ENCODE data around the gene CRADD. TPM values are rescaled to one million over a fixed set of nuclear protein-coding genes. Genes with fewer than 3 reads are reported as not detected.

Gene CRADD
- total and polyA plus RNA-seq, 10 of the 15 experiments (the other 5 are each of a cell fraction or from before 2014, with no cell fraction given) = 7.6 to 15.5 (median 11.7) TPM

- Histone ChIP-seq H3K9ac (ENCODE audit: control insufficient read depth, insufficient read depth, low read length) (no peak overlapping the region), H3K36me3 (ENCODE audit: control insufficient read depth in 2 of 2, insufficient read depth in 2 of 2, low read length in 1 of 2) (no peaks in the 10 kb centered on the region), H3K4me3 (no peak overlapping the region), H3K4me1 (ENCODE audit: control insufficient read depth, insufficient read depth, low read length) (no peaks in the 10 kb centered on the region), H4K20me1 (ENCODE audit: control insufficient read depth, insufficient read depth) (no peaks in the 10 kb centered on the region), H2AFZ (ENCODE audit: control insufficient read depth, low read depth, low read length) (no peak overlapping the region), H3K27me3 (replicated peaks in 1 of 2; ENCODE audit: control insufficient read depth in 2 of 2, insufficient read depth in 2 of 2, low read length in 1 of 2) (no peaks in the 10 kb centered on the region), H3K9me3 (replicated peaks; ENCODE audit: control insufficient read depth, insufficient read depth, low read length) (no peaks in the 10 kb centered on the region), H3K4me2 (ENCODE audit: control insufficient read depth, insufficient read depth) (no peak overlapping the region), H3K79me2 (ENCODE audit: control insufficient read depth, insufficient read depth, low read length) (no peaks in the 10 kb centered on the region), H3K27ac (ENCODE audit: control insufficient read depth, insufficient read depth) (no peak overlapping the region)
- DNase-seq (ENCODE audit: low read depth, low spot score) = no peak
- in situ Hi-C loops (cut with MboI) = no loop called here
- SMC1A ChIA-PET (ENCODE audit: uncharacterized antibody, unreplicated experiment) = interaction anchor here (0.6 kb wide), 1 partner anchor 472 kb away, joined by 3 read pairs; no protein-coding TSS in a partner anchor
- no peak for TF ChIP-seq FOXM1 (IDR thresholded peaks at IDR 0.05; ENCODE audit: low read depth, low read length)
- TF ChIP-seq CHD2 (IDR thresholded peaks at IDR 0.05; ENCODE audit: borderline replicate concordance, low read depth, low read length) = no peak
- no peak for TF ChIP-seq PAX8 (IDR thresholded peaks at IDR 0.05)
- TF ChIP-seq, protein P1, sequence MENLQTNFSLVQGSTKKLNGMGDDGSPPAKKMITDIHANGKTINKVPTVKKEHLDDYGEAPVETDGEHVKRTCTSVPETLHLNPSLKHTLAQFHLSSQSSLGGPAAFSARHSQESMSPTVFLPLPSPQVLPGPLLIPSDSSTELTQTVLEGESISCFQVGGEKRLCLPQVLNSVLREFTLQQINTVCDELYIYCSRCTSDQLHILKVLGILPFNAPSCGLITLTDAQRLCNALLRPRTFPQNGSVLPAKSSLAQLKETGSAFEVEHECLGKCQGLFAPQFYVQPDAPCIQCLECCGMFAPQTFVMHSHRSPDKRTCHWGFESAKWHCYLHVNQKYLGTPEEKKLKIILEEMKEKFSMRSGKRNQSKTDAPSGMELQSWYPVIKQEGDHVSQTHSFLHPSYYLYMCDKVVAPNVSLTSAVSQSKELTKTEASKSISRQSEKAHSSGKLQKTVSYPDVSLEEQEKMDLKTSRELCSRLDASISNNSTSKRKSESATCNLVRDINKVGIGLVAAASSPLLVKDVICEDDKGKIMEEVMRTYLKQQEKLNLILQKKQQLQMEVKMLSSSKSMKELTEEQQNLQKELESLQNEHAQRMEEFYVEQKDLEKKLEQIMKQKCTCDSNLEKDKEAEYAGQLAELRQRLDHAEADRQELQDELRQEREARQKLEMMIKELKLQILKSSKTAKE (IDR thresholded peaks at IDR 0.05; ENCODE audit: low read depth, poor library complexity, severe bottlenecking) = no peak
- TF ChIP-seq ZBED1 (IDR thresholded peaks at IDR 0.05; ENCODE audit: borderline replicate concordance) = no peak
- no peak for TF ChIP-seq RB1 (IDR thresholded peaks at IDR 0.05; ENCODE audit: borderline replicate concordance)
- TF ChIP-seq NR2C1 (IDR thresholded peaks at IDR 0.05) = no peak
- no peak for TF ChIP-seq E4F1 (IDR thresholded peaks at IDR 0.05; ENCODE audit: borderline replicate concordance, partially characterized antibody)
- no peak for TF ChIP-seq SIN3A (IDR thresholded peaks at IDR 0.05; ENCODE audit: low read depth, low read length)
- no peak for TF ChIP-seq TBL1XR1 (IDR thresholded peaks at IDR 0.05; ENCODE audit: low read depth, low read length)
- no peak for TF ChIP-seq ESRRA (IDR thresholded peaks at IDR 0.05; ENCODE audit: low read length)
- no peak for TF ChIP-seq LARP7 (IDR thresholded peaks at IDR 0.05)
- TF ChIP-seq CBX5 (IDR thresholded peaks at IDR 0.05; ENCODE audit: low read depth) = no peak
- TF ChIP-seq SREBF1 (IDR thresholded peaks at IDR 0.05; ENCODE audit: low read length) = no peak
- no peak for TF ChIP-seq ATF3 (IDR thresholded peaks at IDR 0.05; ENCODE audit: borderline replicate concordance, extremely low read depth, low read depth, low read length)
- TF ChIP-seq, protein P2, sequence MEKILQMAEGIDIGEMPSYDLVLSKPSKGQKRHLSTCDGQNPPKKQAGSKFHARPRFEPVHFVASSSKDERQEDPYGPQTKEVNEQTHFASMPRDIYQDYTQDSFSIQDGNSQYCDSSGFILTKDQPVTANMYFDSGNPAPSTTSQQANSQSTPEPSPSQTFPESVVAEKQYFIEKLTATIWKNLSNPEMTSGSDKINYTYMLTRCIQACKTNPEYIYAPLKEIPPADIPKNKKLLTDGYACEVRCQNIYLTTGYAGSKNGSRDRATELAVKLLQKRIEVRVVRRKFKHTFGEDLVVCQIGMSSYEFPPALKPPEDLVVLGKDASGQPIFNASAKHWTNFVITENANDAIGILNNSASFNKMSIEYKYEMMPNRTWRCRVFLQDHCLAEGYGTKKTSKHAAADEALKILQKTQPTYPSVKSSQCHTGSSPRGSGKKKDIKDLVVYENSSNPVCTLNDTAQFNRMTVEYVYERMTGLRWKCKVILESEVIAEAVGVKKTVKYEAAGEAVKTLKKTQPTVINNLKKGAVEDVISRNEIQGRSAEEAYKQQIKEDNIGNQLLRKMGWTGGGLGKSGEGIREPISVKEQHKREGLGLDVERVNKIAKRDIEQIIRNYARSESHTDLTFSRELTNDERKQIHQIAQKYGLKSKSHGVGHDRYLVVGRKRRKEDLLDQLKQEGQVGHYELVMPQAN (conservative IDR thresholded peaks at IDR 0.05) = no peak
- TF ChIP-seq RELB (IDR thresholded peaks at IDR 0.05; ENCODE audit: low read depth) = no peak
- no peak for TF ChIP-seq KAT2A (conservative IDR thresholded peaks at IDR 0.05; ENCODE audit: control insufficient read depth, low read depth, low read length)
- WGBS (ENCODE audit: insufficient coverage, insufficient replicate concordance, low lambda C conversion rate, missing lambda C conversion rate) = 100% methylated on average over 1 of the region's 1 CpG
- RAD21 ChIA-PET (ENCODE audit: unreplicated experiment) = interaction anchor here (0.7 kb wide), 1 partner anchor 30 kb away, joined by 3 read pairs; no protein-coding TSS in a partner anchor
- ATAC-seq = no peak
- no TSS peak for BruUV-seq (replicated peaks)
- CTCF ChIA-PET = no interaction called here
- POLR2A ChIA-PET = no interaction called here
- intact Hi-C loops (cut with micrococcal nuclease; ENCODE audit: unreplicated experiment) = no loop called here
- no peak for FAIRE-seq
Observed at GRCh38 chr12:93782853-93783252, 105.7 kb downstream of the CRADD start.

All from GM12878 (cell line).